ENCODE data around the gene WASF3. TPM values are rescaled to one million over a fixed set of nuclear protein-coding genes. Genes with fewer than 3 reads are reported as not detected.

Gene WASF3
- total RNA-seq, 1 experiment from 2014 or later = 3.4 TPM

DNA sequence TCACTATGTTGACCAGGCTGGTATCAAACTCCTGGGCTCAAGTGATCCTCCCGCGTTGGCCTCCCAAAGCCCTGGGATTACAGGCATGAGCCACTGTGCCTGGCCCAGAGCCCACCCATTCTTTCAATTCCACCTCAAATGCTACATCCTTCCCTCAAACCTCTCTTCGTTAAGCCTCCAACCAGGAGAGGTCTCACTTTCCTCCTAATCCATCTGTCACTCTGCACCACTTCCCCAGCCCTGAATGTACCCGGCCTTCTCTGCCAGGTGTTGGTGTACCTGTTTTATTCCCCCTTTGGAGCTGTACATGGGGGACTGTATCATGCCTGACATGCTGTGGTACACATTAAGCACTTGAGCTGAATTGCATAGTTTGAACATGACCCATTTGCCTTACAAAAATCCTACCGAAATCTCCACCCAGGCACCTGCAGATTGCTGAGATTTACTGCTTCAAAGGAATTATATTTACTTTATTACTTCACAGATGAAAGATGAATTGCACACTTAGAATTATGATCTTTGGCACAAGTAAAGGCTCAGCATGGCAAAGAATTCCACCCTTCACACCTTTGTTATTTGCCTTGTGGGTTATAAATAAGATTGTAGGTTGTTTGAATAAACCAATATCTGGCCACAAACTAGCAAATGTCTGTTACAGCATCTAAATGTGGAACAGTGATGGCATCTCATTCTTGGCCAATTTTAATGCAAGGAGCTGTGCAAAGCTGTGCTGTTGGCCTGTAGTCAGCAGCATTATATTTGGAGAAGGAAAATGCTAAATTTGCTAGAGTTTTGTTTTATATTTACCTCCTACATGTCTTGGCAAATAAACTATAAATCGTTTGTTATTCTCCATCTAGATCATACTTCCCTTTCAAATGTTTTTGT is 15.6 kb upstream of the WASF3 start (continued):
- TF ChIP-seq YY1 (IDR thresholded peaks at IDR 0.05; ENCODE audit: extremely low read depth, insufficient replicate concordance, low read depth, low read length) (no peak), SP1 (IDR thresholded peaks at IDR 0.05; ENCODE audit: low read depth) (no peak), EZH2 (IDR thresholded peaks at IDR 0.05) (no peak), ZNF274 (IDR thresholded peaks at IDR 0.05; ENCODE audit: low read depth, low read length) (no peak), EGR1 (IDR thresholded peaks at IDR 0.05; ENCODE audit: low read depth) (no peak), FOSL1 (IDR thresholded peaks at IDR 0.05; ENCODE audit: low read depth) (no peak)
- TF ChIP-seq, protein P1, sequence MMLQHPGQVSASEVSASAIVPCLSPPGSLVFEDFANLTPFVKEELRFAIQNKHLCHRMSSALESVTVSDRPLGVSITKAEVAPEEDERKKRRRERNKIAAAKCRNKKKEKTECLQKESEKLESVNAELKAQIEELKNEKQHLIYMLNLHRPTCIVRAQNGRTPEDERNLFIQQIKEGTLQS (IDR thresholded peaks at IDR 0.05) = no peak
- TF ChIP-seq, protein P2, sequence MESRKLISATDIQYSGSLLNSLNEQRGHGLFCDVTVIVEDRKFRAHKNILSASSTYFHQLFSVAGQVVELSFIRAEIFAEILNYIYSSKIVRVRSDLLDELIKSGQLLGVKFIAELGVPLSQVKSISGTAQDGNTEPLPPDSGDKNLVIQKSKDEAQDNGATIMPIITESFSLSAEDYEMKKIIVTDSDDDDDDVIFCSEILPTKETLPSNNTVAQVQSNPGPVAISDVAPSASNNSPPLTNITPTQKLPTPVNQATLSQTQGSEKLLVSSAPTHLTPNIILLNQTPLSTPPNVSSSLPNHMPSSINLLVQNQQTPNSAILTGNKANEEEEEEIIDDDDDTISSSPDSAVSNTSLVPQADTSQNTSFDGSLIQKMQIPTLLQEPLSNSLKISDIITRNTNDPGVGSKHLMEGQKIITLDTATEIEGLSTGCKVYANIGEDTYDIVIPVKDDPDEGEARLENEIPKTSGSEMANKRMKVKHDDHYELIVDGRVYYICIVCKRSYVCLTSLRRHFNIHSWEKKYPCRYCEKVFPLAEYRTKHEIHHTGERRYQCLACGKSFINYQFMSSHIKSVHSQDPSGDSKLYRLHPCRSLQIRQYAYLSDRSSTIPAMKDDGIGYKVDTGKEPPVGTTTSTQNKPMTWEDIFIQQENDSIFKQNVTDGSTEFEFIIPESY (IDR thresholded peaks at IDR 0.05; ENCODE audit: extremely low read depth, insufficient replicate concordance, low read length) = no peak

DNA sequence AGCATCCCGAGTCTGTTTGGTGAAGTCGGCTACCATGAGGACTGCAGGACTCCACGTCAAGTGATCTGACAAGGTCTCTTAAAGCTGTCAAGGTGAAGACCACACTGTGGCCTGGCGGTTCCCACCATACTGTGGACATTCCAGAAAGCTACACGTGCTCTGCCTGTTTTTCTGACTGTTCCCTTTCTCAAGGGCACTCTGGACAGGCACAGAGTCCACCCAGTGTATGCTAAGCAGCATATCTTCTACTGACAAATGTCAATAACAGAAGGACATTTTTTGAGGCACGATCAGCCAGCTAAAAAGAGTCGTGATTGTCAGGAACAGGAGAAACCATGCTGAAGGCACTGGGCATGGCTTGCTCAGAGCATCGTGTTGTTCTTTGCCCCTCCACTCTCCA is 12.8 kb upstream of the WASF3 start:
- ATAC-seq (no peak), DNase-seq (ENCODE audit: low read depth, low spot score) (no peak)
- H3K36me3 ChIP-seq (ENCODE audit: control insufficient read depth in 1 of 2, insufficient read depth in 2 of 2, low read length in 2 of 2) = no peaks in the 10 kb centered on the region
- no TSS peak for BruUV-seq (replicated peaks)
- no peak for TF ChIP-seq POLR2AphosphoS5 (IDR thresholded peaks at IDR 0.05; ENCODE audit: low read depth, low read length)
- TF ChIP-seq SIN3A (IDR thresholded peaks at IDR 0.05; ENCODE audit: low read depth) = no peak
- no peak for TF ChIP-seq FOSL1 (IDR thresholded peaks at IDR 0.05; ENCODE audit: low read depth)
- TF ChIP-seq, protein P3, sequence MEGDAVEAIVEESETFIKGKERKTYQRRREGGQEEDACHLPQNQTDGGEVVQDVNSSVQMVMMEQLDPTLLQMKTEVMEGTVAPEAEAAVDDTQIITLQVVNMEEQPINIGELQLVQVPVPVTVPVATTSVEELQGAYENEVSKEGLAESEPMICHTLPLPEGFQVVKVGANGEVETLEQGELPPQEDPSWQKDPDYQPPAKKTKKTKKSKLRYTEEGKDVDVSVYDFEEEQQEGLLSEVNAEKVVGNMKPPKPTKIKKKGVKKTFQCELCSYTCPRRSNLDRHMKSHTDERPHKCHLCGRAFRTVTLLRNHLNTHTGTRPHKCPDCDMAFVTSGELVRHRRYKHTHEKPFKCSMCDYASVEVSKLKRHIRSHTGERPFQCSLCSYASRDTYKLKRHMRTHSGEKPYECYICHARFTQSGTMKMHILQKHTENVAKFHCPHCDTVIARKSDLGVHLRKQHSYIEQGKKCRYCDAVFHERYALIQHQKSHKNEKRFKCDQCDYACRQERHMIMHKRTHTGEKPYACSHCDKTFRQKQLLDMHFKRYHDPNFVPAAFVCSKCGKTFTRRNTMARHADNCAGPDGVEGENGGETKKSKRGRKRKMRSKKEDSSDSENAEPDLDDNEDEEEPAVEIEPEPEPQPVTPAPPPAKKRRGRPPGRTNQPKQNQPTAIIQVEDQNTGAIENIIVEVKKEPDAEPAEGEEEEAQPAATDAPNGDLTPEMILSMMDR (IDR thresholded peaks at IDR 0.05 in 2 of 3, conservative IDR thresholded peaks at IDR 0.05 in 1 of 3; ENCODE audit: borderline replicate concordance in 1 of 3, insufficient read depth in 1 of 3, low read depth in 2 of 3, low read length in 2 of 3) = no peak
- no peak for TF ChIP-seq SP1 (IDR thresholded peaks at IDR 0.05; ENCODE audit: low read depth)
- TF ChIP-seq, protein P2 (IDR thresholded peaks at IDR 0.05; ENCODE audit: extremely low read depth, insufficient replicate concordance, low read length) = no peak
- TF ChIP-seq ZNF274 (IDR thresholded peaks at IDR 0.05; ENCODE audit: low read depth, low read length) = no peak
- TF ChIP-seq ZFX (IDR thresholded peaks at IDR 0.05) = no peak
- TF ChIP-seq, protein P1 (IDR thresholded peaks at IDR 0.05) = no peak
- H3K79me2 ChIP-seq (ENCODE audit: insufficient read depth, low read length) = no peaks in the 10 kb centered on the region
- no peaks in the 10 kb centered on the region for H3K9me2 ChIP-seq (ENCODE audit: insufficient read depth)
- CTCF ChIA-PET = no interaction called here
- RAD21 ChIA-PET (ENCODE audit: low non-redundant PET in 1 of 2, low total read pairs in 2 of 2, uncharacterized antibody in 2 of 2, unreplicated experiment in 2 of 2) = no interaction called here
- intact Hi-C loops (cut with micrococcal nuclease) = no loop called here
- no peak overlapping the region for H3K4me2 ChIP-seq (ENCODE audit: low read length)
- no peaks in the 10 kb centered on the region for H3K9me3 ChIP-seq (ENCODE audit: control insufficient read depth in 1 of 2, insufficient read depth in 1 of 2, low read depth in 1 of 2, low read length in 2 of 2)
- H4K20me1 ChIP-seq (ENCODE audit: insufficient read depth) = no peaks in the 10 kb centered on the region
- no peaks in the 10 kb centered on the region; a peak in 1 of 4 replicates for H3K4me1 ChIP-seq (ENCODE audit: control insufficient read depth in 1 of 2, insufficient read depth in 2 of 2, low read length in 2 of 2)
- POLR2A ChIA-PET = no interaction called here
- no peak overlapping the region for H3K27ac ChIP-seq (ENCODE audit: low read depth, low read length)
- no peak overlapping the region for H3K4me3 ChIP-seq (replicated peaks in 1 of 2; ENCODE audit: low read depth in 1 of 2, low read length in 2 of 2)
- no peak overlapping the region for H2AFZ ChIP-seq (ENCODE audit: low read depth, low read length, poor library complexity, severe bottlenecking)
- H3K9ac ChIP-seq (ENCODE audit: low read length) = no peak overlapping the region
- H3K27me3 ChIP-seq (ENCODE audit: insufficient read depth, low read length) = peaks cover 42% of the 10 kb centered on the region
